ENCODE data around the gene PRKCSH. TPM values are rescaled to one million over a fixed set of nuclear protein-coding genes. Genes with fewer than 3 reads are reported as not detected.

The PRKCSH gene
- total and polyA plus RNA-seq, 2 experiments from 2014 or later, result 85.3 to 130 TPM

GRCh38 chr19:11408591-11408990, 26.8 kb upstream of the PRKCSH start (continued):
- TF ChIP-seq STAT1 (IDR thresholded peaks at IDR 0.05; ENCODE audit: unreplicated experiment) (no peak), CREB1 (CRISPR knock-in tag; IDR thresholded peaks at IDR 0.05; ENCODE audit: low read depth) (no peak), NANOG (IDR thresholded peaks at IDR 0.05; ENCODE audit: borderline replicate concordance) (no peak), EZH2 (IDR thresholded peaks at IDR 0.05; ENCODE audit: low read depth, unreplicated experiment) (no peak), ZNF331 (CRISPR knock-in tag; IDR thresholded peaks at IDR 0.05; ENCODE audit: low read depth) (no peak), EZH2phosphoT487 (IDR thresholded peaks at IDR 0.05; ENCODE audit: unreplicated experiment) (no peak), JUNB (IDR thresholded peaks at IDR 0.05; ENCODE audit: unreplicated experiment) (no peak), ZNF114 (CRISPR knock-in tag; IDR thresholded peaks at IDR 0.05) (no peak), ETS1 (IDR thresholded peaks at IDR 0.05) (no peak), REST (IDR thresholded peaks at IDR 0.05; ENCODE audit: unreplicated experiment) (no peak), CTCF (conservative IDR thresholded peaks at IDR 0.05; ENCODE audit: low read depth in 2 of 2) (no peak)

- Histone ChIP-seq H3K27ac (ENCODE audit: low read depth) (no peak overlapping the region), H3K79me2 (replicated peaks; ENCODE audit: insufficient read depth) (no peaks in the 10 kb centered on the region), H3F3A (replicated peaks; ENCODE audit: low read depth) (0 out of 2 replicates have a peak, but pooled peaks cover 2% of the 10 kb centered on the region), H3K4me2 (no peak overlapping the region), H3K9me2 (ENCODE audit: insufficient read depth) (no peaks in the 10 kb centered on the region), H3K27me3 (ENCODE audit: insufficient read depth) (no peaks in the 10 kb centered on the region), H4K20me1 (replicated peaks; ENCODE audit: insufficient read depth) (peaks cover 11% of the 10 kb centered on the region), H2AFZ (no peak overlapping the region), H3K4me3 (no peak overlapping the region), H3K36me3 (ENCODE audit: insufficient read depth) (no peaks in the 10 kb centered on the region; the same call in 1 of the 2 replicates), H3K4me1 (ENCODE audit: insufficient read depth) (peaks cover 2% of the 10 kb centered on the region; the same call in 1 of the 2 replicates)
- H3K4me1 Mint-ChIP-seq, result no peaks in the 10 kb centered on the region; the same call in 2 of the 3 replicates
- H3K4me3 Mint-ChIP-seq, result no peak overlapping the region
- H3K36me3 Mint-ChIP-seq (ENCODE audit: low read depth), result peaks cover 24% of the 10 kb centered on the region
- no peaks in the 10 kb centered on the region for H3K9me3 Mint-ChIP-seq
- no peak overlapping the region for H3K27ac Mint-ChIP-seq
- DNase-seq (ENCODE audit: low spot score) (no peak), ATAC-seq (no peak)
- peaks cover 2% of the 10 kb centered on the region for H3K27me3 Mint-ChIP-seq (ENCODE audit: insufficient read depth, low read depth, poor library complexity)
- TF ChIP-seq ETS1 (IDR thresholded peaks at IDR 0.05) (no peak), ZNF331 (CRISPR knock-in tag; IDR thresholded peaks at IDR 0.05; ENCODE audit: low read depth) (no peak), JUNB (IDR thresholded peaks at IDR 0.05; ENCODE audit: unreplicated experiment) (no peak), STAT1 (IDR thresholded peaks at IDR 0.05; ENCODE audit: unreplicated experiment) (no peak)
Measured at GRCh38 chr19:11410682-11411081, 24.8 kb upstream of the PRKCSH start.

All from GM23338 (cell line).